Activated gamma-delta T cell treated with anti-CD3 and anti-CD28 coated beads, Interleukin-2, amount 50 U/mL, for 16 hours (primary cell): ENCODE measurements around the gene DUSP7.

ENCODE experiments used
- DNase-seq: peaks from one replicate; pipeline ENCODE4 v3.0.0-alpha.2; 2020; ENCODE audit warnings: low read depth

DUSP7 gene, protein sequence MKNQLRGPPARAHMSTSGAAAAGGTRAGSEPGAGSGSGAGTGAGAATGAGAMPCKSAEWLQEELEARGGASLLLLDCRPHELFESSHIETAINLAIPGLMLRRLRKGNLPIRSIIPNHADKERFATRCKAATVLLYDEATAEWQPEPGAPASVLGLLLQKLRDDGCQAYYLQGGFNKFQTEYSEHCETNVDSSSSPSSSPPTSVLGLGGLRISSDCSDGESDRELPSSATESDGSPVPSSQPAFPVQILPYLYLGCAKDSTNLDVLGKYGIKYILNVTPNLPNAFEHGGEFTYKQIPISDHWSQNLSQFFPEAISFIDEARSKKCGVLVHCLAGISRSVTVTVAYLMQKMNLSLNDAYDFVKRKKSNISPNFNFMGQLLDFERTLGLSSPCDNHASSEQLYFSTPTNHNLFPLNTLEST

DNA sequence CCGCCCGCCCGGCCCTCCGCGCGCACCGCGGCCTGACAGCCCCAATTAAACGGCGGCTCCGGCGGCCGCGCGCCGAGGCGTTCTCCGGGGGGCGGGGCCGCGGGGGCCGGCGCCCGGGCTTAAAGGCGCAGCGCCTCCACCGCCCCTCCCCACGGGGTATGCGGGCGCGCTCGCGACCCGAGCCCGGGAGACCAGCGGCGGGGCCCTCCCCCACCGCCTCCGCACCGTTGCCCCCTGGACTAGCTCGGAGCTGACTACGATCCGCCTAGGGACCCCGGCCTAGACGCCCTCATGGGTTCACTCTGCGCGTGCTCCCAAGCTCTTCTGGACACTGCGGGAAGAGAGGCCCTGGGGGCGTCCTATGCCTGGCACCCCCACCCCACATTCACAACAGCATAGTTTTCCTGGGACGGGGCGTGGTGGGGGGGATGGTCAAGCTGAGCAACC lies at the start of gene DUSP7:
DUSP7 (minus strand) TSS at position 51 of the 447 bp plus-strand sequence. CDS start 205 bp downstream, outside the sequence.
- peak; percentile 44 for DNase-seq

DNA sequence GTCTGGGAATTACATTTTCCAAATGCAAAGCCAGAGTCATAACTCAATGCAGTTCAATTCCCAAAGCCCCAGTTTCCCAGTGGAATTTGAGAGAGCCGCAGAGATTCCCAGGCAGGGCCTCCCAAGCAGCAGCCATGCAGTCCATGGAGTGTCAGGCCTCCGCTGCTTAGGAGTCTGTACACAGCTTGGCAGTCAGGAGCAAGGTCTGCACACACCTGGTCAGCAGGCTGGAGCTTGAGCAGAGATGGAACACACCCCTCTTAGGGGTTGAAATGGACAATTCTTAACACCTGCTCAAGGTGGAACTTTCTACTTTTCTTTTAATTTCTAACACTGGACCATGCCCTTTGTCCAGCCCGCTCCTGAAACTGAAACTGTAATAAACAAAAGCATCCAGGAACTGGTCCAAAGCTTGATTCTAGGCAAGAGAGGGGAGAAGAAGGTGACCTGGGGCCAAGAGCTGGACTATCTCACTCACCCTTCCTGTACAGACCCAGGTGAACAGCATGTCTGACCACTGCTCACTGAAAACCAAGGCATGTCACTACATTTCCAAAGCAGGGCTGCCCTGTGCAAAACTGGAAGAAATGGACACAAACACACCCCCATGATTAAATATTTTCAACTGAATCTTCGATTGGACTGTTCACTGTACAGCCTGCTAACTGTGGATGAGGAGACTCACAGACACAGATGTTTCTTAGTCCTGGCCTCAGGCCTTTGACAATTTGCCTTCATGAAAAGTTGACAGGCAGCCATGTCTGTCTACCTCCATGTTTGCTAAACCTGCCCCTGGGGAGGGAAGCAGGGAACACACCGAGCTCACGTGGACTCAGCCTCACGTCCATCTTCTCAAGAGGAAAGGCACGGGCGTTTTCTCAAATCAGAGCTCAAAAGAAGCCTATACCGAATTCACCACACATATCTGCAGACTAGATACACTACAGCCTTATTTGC lies 48.6 kb upstream of the DUSP7 start:
- no peak for DNase-seq

DNA sequence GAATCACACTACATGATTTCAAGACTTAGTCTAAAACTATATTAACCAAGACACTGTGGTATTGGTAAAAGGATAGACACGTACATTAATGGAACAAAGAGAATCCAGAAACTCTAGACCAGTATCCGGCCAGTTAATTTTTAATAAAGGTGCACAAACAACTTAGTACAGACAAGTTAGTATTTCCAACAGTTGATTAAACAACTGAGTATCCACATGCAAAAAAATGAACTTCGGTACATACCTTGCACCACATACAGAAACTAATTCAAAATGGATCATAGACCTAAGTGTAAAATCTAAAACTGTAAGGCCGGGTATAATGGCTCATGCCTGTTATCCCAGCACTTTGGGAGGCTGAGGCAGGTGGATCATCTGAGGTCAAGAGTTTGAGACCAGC lies 46.6 kb upstream of the DUSP7 start:
- no peak for DNase-seq

DNA sequence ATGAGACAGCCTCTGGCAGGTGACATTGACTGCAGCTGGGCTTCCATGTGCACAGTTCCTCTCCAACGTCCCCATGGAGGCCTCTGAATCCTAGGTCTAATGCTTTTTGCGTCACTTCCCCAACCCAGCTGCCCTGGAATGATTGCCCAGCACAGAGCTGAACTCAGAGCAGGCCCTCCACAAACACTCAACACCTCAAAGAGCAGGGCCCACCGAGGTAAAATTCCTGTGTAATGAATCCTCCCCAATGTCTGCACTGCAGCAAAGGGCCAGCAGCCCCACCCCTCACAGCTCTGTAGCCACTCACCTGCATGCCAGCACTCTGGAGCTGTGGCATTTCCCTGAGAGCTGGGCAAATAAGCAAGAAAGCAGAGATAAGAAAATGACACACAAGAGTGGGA lies 42.6 kb upstream of the DUSP7 start:
- no peak for DNase-seq

DNA sequence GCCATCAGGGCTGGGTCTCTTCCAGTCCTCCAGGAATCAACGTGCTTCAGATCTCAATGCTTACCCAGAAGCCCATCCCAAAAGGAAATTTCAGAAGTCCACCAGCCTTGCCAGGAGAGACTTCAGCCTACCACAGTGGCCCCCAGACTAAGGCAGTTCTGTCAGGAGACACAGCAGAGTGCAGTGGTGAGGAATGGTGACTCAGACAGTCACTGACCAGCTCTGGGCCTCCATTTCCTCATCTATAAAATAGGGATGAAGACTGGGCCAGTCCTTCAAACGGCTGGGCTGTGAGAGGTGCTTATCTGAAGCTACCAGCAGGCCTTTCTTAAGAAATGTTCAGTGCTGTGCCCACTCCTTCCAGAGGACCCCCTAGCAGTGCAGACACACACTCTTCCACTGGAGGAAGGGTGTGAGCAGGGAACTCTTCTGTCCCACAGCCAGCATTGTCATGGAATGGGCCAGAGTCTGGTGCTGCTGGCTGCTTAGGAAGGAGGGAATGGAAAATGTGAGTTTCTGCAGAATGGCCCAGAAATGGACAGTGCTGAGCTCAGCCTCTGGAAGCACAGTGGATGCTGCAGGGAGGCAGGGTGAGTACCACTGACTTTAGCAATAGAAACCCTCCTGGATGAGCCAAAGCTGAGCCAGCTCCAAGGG lies 41.6 kb upstream of the DUSP7 start:
- no peak for DNase-seq

DNA sequence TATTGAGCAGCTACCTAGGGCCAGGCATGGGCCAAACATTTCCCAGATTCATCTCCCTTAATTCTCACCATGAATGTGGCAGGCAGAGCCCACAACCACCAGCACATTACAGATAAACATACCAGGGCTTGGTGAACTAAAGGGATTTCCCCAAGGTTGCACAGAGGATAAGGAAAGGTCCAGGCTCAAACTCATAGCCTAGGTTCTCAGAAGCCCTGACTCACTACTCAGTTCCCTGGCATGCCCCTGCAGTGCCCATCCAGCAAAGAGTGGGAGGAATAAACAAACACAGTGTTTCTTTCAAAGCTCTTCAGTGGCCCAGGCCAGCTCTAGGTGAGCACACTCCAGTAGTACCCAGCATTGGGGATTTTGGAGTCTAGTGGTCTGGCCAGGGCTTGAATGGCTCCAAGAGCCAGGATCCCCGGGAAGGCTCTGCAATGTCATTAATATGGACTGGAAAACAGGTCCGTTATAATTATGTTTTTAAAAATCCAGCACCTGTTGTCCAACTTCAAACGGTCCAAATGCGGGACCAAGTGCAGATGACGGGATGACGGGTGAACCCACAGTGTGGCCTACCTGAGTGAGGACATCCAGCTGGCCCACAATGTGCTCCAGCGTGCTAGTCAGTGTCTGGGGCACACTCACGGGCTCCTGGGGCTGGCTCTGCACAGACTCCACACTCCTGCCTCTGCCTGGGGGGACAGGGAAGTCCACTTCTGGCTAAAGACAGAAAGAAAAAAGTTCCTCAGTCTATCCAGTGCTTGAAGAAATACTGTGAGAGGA lies 39.8 kb upstream of the DUSP7 start:
- DNase-seq: no peak

DNA sequence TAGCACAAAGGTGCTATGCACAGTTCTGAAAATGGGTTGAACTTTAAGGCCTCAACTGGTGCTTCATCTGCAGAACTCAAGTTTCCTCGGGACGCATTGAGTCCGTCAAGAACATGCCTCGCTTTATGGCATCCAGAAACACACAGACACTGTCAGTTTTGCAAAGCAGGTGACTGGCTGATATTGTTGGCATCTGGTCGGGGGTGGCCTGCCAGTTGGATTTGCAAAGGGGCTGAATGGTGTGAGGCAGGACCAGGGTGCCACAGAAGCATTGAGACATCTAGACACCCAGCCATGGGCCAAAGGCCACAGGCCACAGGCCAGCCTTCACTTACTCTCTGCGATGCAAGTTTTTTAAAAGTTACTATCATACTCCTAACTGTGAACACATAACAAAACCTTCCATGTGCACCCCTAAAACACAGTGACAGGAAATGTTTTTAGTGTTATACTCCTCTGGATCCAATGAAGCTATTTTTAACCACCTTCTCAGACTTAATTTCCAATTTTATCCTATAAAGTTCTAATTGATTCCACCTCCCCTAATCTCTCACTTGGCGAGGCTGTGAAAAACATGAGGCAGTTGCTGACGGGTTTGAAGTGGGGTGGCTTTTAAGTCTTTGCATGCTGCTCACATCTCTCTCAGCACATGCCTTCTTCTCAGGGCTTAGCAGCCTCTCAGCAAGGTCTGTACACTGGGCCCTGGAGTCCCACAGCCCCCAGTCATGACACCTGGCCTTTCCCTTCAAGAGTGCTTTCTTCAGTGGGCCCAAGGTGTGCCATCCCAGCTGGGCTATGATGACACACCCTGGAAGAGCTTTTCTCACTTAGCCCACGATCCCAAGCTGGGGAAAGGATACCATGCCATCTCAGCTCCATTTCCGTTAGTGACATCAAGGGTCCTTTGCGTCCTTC lies 38.5 kb upstream of the DUSP7 start:
- no peak for DNase-seq

DNA sequence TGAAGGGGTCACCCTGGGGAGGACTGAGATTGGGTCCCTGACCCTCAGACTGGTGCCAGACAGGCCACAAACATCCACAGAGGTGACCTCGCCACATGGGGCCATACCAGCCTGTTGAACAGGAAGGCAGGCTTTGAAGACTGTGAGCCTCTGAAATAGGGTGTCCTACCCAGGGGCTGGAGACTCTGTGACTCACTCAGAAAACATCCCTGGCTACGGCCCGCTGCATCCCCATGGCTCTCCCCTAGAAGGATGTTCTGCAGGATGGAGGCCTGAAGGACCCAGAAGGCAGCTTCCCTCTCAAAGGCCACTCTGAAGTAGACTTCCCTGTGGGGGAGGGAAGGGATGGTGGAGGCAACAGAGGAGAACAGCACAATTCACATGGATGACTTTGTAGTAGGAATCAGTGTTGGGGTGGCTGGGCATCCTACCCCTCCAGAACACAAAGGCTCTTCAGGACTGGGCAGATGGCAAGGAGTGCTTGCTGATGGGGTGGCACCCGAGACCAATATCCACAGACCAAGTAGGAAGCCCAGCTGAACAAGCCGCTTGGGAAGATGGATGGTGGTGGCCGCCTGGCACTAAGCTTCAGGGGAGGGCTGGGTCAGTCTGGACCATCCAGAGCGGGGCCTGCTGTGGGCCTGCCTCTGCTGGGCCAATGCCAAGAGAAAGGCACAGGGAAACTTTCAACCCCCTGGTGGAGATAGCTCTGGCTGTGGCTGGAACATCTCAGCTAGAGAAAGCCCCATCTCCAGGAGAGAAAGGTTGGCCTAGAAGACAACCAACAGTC lies 37.6 kb upstream of the DUSP7 start:
- no peak for DNase-seq

DNA sequence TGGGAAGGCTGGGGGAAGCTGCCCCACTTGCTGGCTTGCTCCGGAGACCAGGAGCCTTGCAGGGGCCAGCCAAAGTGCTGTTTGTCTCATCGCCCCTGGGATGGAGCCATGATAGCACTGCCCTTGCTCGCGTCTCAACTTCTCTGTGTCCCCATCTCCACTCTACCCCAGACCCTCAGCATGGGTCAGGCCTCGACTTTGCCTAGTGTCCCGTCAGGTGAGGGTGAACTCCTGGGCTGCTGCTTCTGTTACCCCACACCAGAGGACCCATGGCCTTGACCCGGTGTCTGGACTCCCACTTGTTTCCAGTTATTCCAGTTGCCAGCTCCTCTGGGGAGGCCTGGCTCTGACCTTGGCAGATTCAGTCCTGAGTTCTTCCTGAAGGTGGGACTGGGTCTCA lies 36.5 kb upstream of the DUSP7 start:
- DNase-seq: no peak

DNA sequence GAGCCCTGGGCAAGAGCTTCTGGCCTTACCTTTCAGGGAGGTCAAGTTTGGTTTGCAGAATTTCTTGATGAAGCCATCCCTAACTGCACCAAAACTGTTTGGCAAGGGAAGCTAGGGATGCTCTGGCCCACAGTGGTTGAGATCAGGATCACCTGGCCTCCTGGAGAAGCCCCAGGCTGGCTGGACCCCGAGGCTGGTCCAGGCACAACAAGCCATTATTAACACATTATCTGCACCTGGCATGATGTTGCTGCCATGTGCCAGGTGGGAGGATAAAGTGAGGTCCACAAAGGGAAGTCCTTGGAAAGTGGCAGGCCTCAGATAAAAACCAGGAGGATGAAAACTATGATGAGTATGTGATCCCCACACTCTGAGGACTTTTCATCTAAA lies 35.9 kb upstream of the DUSP7 start:
- DNase-seq: no peak

DNA sequence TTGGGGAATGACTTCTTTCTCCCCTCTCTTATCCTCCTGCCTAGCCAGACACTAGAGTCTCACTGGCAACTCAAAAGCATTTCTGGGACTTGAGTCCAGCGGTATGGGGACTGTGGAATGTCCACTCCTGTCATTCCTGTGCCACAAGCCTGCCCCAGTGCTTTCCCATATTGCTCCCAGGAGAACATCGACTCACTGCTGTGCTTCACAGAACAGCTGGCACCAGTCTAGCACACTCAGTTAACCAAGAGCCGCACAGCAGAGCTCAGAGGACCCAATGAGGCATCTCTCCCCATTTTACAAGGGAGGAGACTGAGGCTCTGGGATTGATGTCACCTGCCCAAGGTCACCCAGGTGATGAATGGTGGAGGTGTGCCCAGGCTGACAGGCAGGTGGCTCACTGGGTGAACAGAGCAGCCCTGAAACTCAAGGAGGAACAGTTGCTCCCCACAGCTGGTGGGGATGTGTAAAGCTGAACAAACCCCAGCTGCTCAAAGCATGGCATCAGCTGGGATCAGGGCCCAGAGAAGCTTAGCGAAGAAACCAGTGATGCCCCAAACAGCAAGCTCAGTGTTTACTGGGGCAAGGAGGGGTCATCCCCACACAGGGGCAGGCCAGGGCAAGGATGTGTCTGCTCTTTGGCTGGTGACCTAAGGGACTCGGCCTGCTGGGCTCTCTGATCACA lies 35.4 kb upstream of the DUSP7 start:
- DNase-seq: no peak

DNA sequence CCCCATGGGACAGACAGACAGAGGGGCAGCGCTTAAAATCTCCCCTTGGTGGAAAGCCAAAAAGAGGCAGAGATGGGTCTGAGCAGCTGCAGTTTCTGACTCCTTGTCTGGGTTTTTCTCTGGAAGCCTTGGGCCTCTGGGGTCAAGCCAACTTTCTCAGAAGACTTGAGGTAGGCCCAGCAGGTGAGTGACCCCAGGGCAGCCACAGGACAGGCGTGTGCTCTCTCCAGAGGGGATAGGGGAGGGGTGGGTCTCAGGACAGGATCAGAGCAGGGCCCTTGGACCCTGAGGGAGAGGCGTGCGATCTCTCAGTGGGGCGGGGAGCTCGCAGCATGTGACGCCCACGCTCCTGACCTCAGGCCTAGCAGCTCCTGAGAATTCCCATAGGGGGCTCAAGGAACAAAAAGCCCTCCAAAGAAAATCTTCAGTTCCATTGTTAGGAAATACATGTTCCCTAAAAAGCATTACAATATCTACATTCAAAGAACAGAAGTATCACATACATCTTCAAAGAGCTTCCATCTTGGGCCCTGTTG lies 34.6 kb upstream of the DUSP7 start:
- DNase-seq: no peak

DNA sequence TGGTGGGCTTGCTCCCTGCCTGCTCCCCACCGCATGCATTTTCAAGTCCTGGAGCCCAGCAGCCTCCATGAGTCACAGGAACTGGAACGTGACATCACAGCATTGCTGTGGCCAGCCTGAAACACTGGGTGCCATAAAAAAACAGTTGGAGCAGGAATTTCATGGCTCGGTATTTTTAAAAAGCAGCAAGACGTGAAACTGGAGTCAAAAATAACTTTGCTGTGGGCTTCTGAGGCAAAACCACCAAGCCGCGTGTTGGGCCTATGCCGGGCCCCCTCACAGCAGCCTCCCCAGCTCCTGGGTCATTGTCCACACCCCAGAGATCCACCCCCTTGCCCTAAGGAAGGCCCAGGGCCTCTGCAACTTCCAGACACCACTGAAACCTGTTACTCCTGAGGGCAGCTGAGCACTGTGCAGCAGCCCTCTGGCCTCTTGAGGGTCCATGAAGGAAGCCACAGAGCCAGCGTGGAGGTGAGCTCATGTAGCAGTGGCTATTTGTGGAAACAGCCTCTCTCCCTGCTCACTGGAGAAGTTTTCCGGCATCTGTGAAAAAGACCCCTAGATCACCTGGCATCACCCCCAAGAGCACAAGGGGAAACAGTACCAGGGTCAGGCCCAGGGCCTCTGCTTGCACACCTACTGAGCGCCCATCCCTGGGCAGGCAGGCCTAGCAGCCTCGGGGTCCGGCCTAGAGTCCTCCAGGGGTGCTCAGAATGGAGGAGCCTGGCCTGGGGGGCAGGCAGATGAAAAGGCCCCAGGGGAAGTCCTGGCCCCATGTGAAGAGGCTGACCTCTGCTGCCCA lies 34.0 kb upstream of the DUSP7 start:
- DNase-seq: no peak

DNA sequence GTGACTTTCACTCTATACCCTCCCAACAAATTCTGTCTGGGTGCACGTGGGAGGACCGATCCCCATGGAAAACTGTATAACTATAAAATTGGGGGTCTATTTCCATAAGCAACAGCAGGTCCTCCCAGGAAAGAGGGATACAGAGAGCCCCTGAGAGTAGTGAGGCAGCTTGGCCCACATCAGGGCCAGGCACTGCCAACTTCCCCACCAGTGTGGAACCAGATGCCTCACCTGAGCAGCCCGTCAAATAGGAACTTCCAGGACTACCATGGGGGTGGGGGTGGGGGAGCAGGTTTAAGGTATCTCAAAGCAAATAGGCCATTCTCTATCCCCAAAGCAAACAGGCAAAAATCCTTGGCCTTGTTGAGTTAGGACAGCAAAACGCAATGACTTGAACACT lies 33.3 kb upstream of the DUSP7 start:
- DNase-seq: no peak

DNA sequence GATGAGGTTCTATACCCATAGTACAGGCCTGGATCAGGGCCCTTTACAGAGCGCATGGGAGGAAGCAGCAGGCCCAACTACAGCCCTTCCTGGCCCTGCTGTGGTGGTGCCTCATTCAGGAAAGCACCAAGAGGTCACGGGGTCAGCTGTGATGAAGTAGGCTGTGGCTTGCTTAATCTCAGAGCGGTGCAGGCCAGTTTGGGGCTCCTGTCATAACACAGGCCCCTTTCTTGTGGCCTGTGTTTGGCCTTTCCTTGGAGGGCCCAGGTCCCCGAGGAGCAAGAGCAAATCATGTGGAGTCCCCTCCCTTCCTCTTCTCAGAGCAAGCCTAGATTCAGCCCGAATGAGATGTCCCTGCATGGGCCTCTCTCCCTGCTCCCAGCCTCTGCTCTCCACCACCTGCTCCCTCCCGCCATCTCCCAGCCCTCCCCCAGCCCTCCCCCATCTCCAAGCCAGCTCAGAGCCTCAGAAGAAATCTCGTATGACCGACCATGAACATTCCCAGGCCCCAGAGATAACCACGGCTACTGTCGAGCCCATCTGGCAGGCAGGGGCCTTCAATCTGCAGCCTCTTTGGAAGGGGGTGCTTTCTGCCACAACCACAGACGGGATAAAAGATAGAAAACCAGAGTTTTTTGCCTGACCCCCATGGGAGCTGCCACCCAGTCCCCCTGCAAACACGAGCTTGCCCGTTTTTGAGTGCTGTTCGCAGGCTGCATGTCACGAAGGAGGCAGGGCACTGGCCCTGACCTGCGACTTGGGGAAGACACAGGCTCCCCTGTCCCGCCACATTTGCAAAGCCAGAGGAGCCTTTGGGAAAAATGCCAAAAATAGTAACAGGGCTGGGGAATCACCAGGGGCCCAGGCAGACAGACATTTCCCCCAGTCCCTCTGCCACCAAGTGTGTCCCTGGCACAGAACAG lies 32.3 kb upstream of the DUSP7 start:
- no peak for DNase-seq

DNA sequence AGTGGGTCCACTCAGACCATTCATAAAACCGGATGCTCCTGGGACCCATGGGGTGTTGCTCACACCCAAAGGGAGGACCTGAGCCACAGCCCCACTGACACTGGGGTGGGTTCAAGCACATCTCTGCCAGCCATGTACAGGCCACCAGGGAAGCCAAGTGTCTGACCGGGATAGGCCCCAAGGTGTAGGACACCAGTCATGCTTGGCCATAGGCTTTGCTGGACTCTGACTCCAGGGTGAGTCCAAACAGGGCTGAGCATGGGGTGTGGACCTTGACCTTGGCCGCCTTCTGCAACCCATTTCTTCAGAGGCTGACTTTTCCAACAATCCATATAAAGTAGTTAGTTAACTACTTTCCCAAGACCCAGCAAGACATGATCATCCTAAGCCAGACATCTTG lies 31.4 kb upstream of the DUSP7 start:
- DNase-seq: no peak
